Measurements from ENCODE around the gene SLC39A11. TPM values are rescaled to one million over a fixed set of nuclear protein-coding genes. Genes with fewer than 3 reads are reported as not detected.

SLC39A11 gene
- total RNA-seq, 1 experiment from 2014 or later, result 15.2 TPM

DNA sequence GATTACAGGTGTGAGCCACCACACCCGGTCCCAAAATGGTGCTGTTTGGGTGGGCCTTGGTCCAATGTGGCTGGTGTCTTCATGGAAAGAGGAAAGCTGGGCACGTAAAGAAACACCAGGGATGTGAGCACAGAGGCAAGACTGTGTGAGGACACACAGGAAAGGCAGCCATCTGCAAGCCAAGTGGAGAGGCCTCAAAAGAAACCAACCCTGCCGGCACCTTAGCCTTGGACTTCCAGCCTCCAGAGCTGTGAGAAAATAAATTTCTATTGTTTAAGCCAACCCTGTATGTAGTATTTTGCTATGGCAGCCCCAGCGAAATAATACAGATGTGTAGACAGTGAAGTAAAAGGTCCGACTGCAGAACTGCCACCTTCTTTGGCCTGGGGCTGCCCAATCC, 68.7 kb downstream of the SLC39A11 start:
- H3T11ph ChIP-seq (ENCODE audit: low read length), result no peak overlapping the region
- no peak overlapping the region for H2BK120ac ChIP-seq (ENCODE audit: low read depth, low read length, poor library complexity, severe bottlenecking)
- H2AFZ ChIP-seq (ENCODE audit: low read length), result no peak overlapping the region
- H4K20me1 ChIP-seq (ENCODE audit: control insufficient read depth, insufficient read depth, insufficient read length), result no peaks in the 10 kb centered on the region
- WGBS (ENCODE audit: extremely low coverage, insufficient read length, low lambda C conversion rate), result no CpG with 5 or more reads among the region's 5 CpGs
- TF ChIP-seq, protein P1, sequence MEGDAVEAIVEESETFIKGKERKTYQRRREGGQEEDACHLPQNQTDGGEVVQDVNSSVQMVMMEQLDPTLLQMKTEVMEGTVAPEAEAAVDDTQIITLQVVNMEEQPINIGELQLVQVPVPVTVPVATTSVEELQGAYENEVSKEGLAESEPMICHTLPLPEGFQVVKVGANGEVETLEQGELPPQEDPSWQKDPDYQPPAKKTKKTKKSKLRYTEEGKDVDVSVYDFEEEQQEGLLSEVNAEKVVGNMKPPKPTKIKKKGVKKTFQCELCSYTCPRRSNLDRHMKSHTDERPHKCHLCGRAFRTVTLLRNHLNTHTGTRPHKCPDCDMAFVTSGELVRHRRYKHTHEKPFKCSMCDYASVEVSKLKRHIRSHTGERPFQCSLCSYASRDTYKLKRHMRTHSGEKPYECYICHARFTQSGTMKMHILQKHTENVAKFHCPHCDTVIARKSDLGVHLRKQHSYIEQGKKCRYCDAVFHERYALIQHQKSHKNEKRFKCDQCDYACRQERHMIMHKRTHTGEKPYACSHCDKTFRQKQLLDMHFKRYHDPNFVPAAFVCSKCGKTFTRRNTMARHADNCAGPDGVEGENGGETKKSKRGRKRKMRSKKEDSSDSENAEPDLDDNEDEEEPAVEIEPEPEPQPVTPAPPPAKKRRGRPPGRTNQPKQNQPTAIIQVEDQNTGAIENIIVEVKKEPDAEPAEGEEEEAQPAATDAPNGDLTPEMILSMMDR (conservative IDR thresholded peaks at IDR 0.05), result no peak
- H4K8ac ChIP-seq (replicated peaks; ENCODE audit: insufficient read length, low read depth, low read length), result no peak overlapping the region
- H3K14ac ChIP-seq (ENCODE audit: insufficient read depth, low read length), result no peak overlapping the region; the same call in 1 of the 2 replicates
- Mint-ChIP-seq H3K9me3 (peaks cover under 1 to 3% of the 10 kb centered on the region in 2 experiments; a peak in 4 of 5 replicates), H3K36me3 (ENCODE audit: insufficient read depth in 1 of 3, low read depth in 3 of 3) (peaks cover 0 to 6% (median under 1%) of the 10 kb centered on the region in 3 experiments; a peak in 1 of 7 replicates), H3K4me1 (peaks cover 3 to 6% of the 10 kb centered on the region in 2 experiments; a peak in 3 of 4 replicates), H3K4me3 (no peak overlapping the region), H3K27ac (no peak overlapping the region), H3K27me3 (ENCODE audit: low read depth) (no peaks in the 10 kb centered on the region; the same call in none of the 2 replicates)
- H3K79me1 ChIP-seq (ENCODE audit: insufficient read depth, low read depth, low read length, poor library complexity, severe bottlenecking), result no peaks in the 10 kb centered on the region
- H2BK20ac ChIP-seq (ENCODE audit: low read depth, low read length, poor library complexity, severe bottlenecking), result no peak overlapping the region
- H3K79me2 ChIP-seq (ENCODE audit: insufficient read depth, low read length), result no peaks in the 10 kb centered on the region; the same call in 1 of the 2 replicates
- DNase-seq, result no peak
- no peak overlapping the region for H2BK5ac ChIP-seq (ENCODE audit: insufficient read length, low read length)
- H4K5ac ChIP-seq (ENCODE audit: insufficient read length, low read depth, low read length), result no peak overlapping the region
- H2BK12ac ChIP-seq (ENCODE audit: insufficient read length, low read depth, low read length), result no peak overlapping the region
- H3K27ac ChIP-seq (ENCODE audit: insufficient read length, low read depth, low read length), result no peak overlapping the region
- H3K23me2 ChIP-seq (ENCODE audit: insufficient read length, low read depth, low read length, poor library complexity, severe bottlenecking), result no peaks in the 10 kb centered on the region
- H3K9me3 ChIP-seq (ENCODE audit: control insufficient read depth, low read depth, low read length), result no peaks in the 10 kb centered on the region
- H4K91ac ChIP-seq (ENCODE audit: insufficient read length, low read depth, low read length), result no peak overlapping the region
- no peaks in the 10 kb centered on the region for H3K4me1 ChIP-seq (ENCODE audit: insufficient read depth, low read length)
- H3K4me2 ChIP-seq (ENCODE audit: insufficient read depth, insufficient read length, low read length), result no peak overlapping the region
- no peak overlapping the region for H2AK5ac ChIP-seq (ENCODE audit: insufficient read length, low read length)
- H3K56ac ChIP-seq (ENCODE audit: insufficient read length, low read depth, low read length), result no peak overlapping the region
- H2BK15ac ChIP-seq (ENCODE audit: low read depth, low read length), result no peak overlapping the region
- H3K9ac ChIP-seq (ENCODE audit: extremely low read depth, insufficient read length, low read length), result no peak overlapping the region
- no peak overlapping the region for H3K4ac ChIP-seq (ENCODE audit: low read depth, low read length)
- no peaks in the 10 kb centered on the region for H3K27me3 ChIP-seq (ENCODE audit: insufficient read depth, low read length)
- H3K18ac ChIP-seq (ENCODE audit: insufficient read length, low read depth, low read length), result no peak overlapping the region
- no peak overlapping the region for H3K23ac ChIP-seq (ENCODE audit: insufficient read length, low read depth, low read length)
